ENCODE measurements around the gene TAAR6. TPM values are rescaled to one million over a fixed set of nuclear protein-coding genes. Genes with fewer than 3 reads are reported as not detected.

TAAR6 gene
- polyA plus RNA-seq (2012; rRNA removed), result not detected in 2 replicates
- not detected in 2 replicates for polyA plus RNA-seq (2012; cell fraction: cytosol; rRNA removed)
- polyA plus RNA-seq (2012; cell fraction: nucleus; rRNA removed), result 0.15 TPM in 1 of 2 replicates, not detected in the other

GRCh38 chr6:132570221-132570777 is at the start of gene TAAR6:
Gene TAAR6 (plus strand): TSS chr6:132570322. CDS start chr6:132570322, 0 bp downstream.
- Histone ChIP-seq H3K27me3 (ENCODE audit: insufficient read depth) (peaks cover 6% of the 10 kb centered on the region; the same call in 1 of the 2 replicates), H3F3A (replicated peaks; ENCODE audit: insufficient read depth) (no peaks in the 10 kb centered on the region), H3K36me3 (replicated peaks in 1 of 2; ENCODE audit: control insufficient read depth in 1 of 2, insufficient read depth in 2 of 2, low read length in 1 of 2) (no peaks in the 10 kb centered on the region), H3K4me3 (ENCODE audit: low read depth in 2 of 2, low read length in 1 of 2) (no peak within 1 kb of the TSS), H3K9me3 (no peaks in the 10 kb centered on the region), H3K9ac (no peak within 1 kb of the TSS), H3K27ac (ENCODE audit: low read depth in 2 of 2, low read length in 1 of 2) (no peak within 1 kb of the TSS), H3K9me2 (no peaks in the 10 kb centered on the region), H3K4me1 (ENCODE audit: control insufficient read depth in 1 of 2, insufficient read depth in 2 of 2, low read depth in 1 of 2, low read length in 1 of 2) (no peaks in the 10 kb centered on the region), H4K20me1 (ENCODE audit: insufficient read depth) (no peaks in the 10 kb centered on the region), H3K4me2 (no peak within 1 kb of the TSS), H2AFZ (ENCODE audit: low read depth) (no peak within 1 kb of the TSS), H3K79me2 (ENCODE audit: insufficient read depth) (no peaks in the 10 kb centered on the region)
- DNase-seq, result no peak
- ChIA-PET CTCF (interaction anchor here (1.0 to 1.3 kb wide), 2 partner anchors 40 to 54 kb away, joined by 3 to 4 read pairs; no protein-coding TSS in a partner anchor), POLR2A (no interaction called here)
- 7% methylated on average over 15 of the region's 15 CpGs for whole genome bisulfite sequencing (ENCODE audit: low lambda C conversion rate)
- TF ChIP-seq USF1 (IDR thresholded peaks at IDR 0.05; ENCODE audit: borderline replicate concordance, low read depth) (no peak), REST (IDR thresholded peaks at IDR 0.05; ENCODE audit: low read depth, low read length) (no peak), TAF1 (IDR thresholded peaks at IDR 0.05; ENCODE audit: borderline replicate concordance, low read depth, low read length) (no peak), RXRA (IDR thresholded peaks at IDR 0.05; ENCODE audit: borderline replicate concordance, low read depth) (no peak), RFX5 (IDR thresholded peaks at IDR 0.05; ENCODE audit: low read length) (no peak)

GRCh38 chr6:132520953-132521352 is 49.2 kb upstream of the TAAR6 start:
- no peaks in the 10 kb centered on the region for H3K9me3 ChIP-seq
- H3F3A ChIP-seq (replicated peaks; ENCODE audit: insufficient read depth), result no peaks in the 10 kb centered on the region
- no peaks in the 10 kb centered on the region for H3K4me1 ChIP-seq (ENCODE audit: control insufficient read depth in 1 of 2, insufficient read depth in 2 of 2, low read depth in 1 of 2, low read length in 1 of 2)
- ChIA-PET POLR2A (no interaction called here), CTCF (interaction anchor here (1.2 kb wide), 1 partner anchor 37 kb away, joined by 4 read pairs; no protein-coding TSS in a partner anchor)
- no peak overlapping the region for H3K4me3 ChIP-seq (ENCODE audit: low read depth in 2 of 2, low read length in 1 of 2)
- H2AFZ ChIP-seq (ENCODE audit: low read depth), result no peak overlapping the region
- H3K27ac ChIP-seq (ENCODE audit: low read depth in 2 of 2, low read length in 1 of 2), result no peak overlapping the region
- peaks cover 22% of the 10 kb centered on the region for H3K27me3 ChIP-seq (ENCODE audit: insufficient read depth)
- H3K36me3 ChIP-seq (replicated peaks in 1 of 2; ENCODE audit: control insufficient read depth in 1 of 2, insufficient read depth in 2 of 2, low read length in 1 of 2), result no peaks in the 10 kb centered on the region
- H3K4me2 ChIP-seq, result no peak overlapping the region
- H3K9ac ChIP-seq, result no peak overlapping the region
- H3K9me2 ChIP-seq, result no peaks in the 10 kb centered on the region
- TF ChIP-seq NRF1 (IDR thresholded peaks at IDR 0.05; ENCODE audit: low read depth, low read length) (no peak), YY1 (IDR thresholded peaks at IDR 0.05; ENCODE audit: low read depth) (no peak), REST (IDR thresholded peaks at IDR 0.05; ENCODE audit: low read depth, low read length) (no peak), ELF1 (IDR thresholded peaks at IDR 0.05) (no peak), IRF3 (IDR thresholded peaks at IDR 0.05; ENCODE audit: low read depth, low read length) (no peak), USF2 (IDR thresholded peaks at IDR 0.05; ENCODE audit: borderline replicate concordance, low read depth, low read length) (no peak), SMC3 (IDR thresholded peaks at IDR 0.05; ENCODE audit: low read depth, low read length) (no peak), MAX (IDR thresholded peaks at IDR 0.05; ENCODE audit: low read depth) (no peak), EZH2phosphoT487 (IDR thresholded peaks at IDR 0.05; ENCODE audit: borderline replicate concordance, low read depth) (no peak), MXI1 (IDR thresholded peaks at IDR 0.05; ENCODE audit: low read depth, low read length) (no peak)
- 1% methylated on average over 2 of the region's 2 CpGs for WGBS (ENCODE audit: low lambda C conversion rate)
- H3K79me2 ChIP-seq (ENCODE audit: insufficient read depth), result no peaks in the 10 kb centered on the region
- H4K20me1 ChIP-seq (ENCODE audit: insufficient read depth), result no peaks in the 10 kb centered on the region
- DNase-seq, result no peak

Data from SK-N-SH (cell line).